ENCODE measurements around the gene FHOD3.

FHOD3 gene

GRCh38 chr18:36769172-36769571 lies 471.7 kb downstream of the FHOD3 start:
- DNase-seq, result no peak

GRCh38 chr18:36769611-36770314 lies 472.2 kb downstream of the FHOD3 start:
- DNase-seq, result no peak

DNA sequence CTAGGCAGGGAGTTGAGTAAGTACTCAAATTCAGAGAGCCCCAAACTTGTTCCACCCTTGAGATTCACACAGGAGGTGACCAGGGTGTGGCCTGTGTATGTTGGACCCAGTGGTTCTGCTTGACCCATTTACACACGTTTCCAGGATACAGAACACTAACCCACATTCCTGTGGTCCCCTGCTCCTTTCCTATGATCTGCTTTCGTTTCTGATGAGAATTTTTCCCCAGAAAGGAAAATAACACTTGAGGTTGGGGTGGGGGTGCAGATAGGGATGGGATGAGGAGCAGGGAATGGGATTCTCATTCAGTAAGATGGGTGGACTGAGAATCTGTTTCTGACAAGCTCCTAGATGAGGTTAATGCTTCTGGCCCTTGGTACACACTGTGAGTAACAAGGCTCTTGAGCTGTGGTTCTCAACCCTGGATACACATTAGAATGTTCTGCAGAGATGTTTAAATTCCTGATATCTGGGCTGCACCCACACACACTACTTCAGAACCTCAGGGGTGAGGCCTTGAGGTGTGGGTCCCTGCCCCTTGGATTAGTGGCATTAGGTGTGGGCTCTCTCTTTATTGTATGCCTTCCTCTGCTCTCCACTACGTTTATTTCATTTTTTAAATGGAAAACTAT lies 472.9 kb downstream of the FHOD3 start:
- DNase-seq, result no peak

- DNase-seq, result no peak
These were observed 473.7 kb downstream of the FHOD3 start for GRCh38 chr18:36771245-36771644.

DNA sequence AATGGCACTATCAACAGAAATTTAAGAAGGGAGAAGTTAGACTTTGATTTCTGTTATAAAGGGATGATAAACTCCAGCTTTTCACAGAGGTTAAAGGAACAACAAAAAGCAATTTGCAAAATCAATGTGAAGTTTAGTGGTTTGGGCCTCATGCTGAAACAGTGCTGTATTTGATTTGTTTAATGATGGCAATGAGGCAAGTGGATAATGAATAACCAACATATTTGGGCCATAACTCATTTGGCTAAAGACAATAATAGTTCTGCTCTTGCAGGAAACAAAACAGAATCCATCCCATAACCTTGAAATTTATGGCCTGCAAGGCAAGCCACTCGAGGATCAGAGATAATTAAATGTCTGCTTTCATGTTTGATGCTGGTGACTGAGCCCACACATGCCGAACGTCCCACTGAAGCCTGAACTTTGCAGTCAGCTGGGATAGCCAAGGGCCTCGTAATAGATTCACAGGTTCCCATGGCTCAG lies 474.8 kb downstream of the FHOD3 start:
- DNase-seq, result no peak

GRCh38 chr18:36775396-36775795 lies 477.9 kb downstream of the FHOD3 start:
- no peak for DNase-seq

GRCh38 chr18:36776650-36777049 lies 479.1 kb downstream of the FHOD3 start:
- DNase-seq, result no peak

GRCh38 chr18:36777566-36777965 lies 480.1 kb downstream of the FHOD3 start:
- DNase-seq, result no peak

- no peak for DNase-seq
These were observed 483.2 kb downstream of the FHOD3 start for GRCh38 chr18:36780748-36781147.

DNA sequence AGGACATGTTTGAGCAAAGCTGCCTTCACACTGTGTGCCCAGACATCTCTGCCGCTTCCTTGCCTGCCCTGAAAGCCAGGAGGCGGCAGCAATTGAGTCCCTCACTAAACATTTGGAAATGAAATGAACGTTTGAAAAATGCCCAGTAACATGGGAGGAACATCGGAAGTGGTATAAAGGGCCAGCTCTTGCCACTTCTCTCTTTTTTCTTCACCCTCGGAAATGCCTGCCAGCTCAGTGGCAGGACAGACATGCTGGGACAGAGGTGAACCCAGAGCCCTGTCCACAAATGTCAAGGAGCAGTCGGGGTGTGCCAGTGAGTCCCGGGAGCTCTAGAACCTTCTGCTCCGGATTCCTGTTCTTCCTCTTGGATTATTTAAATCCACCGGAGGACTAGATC lies 485.2 kb downstream of the FHOD3 start:
- DNase-seq, result no peak

- DNase-seq, result no peak
These were observed 486.3 kb downstream of the FHOD3 start for GRCh38 chr18:36783792-36784191.

GRCh38 chr18:36786686-36787085 lies 489.2 kb downstream of the FHOD3 start:
- DNase-seq, result no peak

DNA sequence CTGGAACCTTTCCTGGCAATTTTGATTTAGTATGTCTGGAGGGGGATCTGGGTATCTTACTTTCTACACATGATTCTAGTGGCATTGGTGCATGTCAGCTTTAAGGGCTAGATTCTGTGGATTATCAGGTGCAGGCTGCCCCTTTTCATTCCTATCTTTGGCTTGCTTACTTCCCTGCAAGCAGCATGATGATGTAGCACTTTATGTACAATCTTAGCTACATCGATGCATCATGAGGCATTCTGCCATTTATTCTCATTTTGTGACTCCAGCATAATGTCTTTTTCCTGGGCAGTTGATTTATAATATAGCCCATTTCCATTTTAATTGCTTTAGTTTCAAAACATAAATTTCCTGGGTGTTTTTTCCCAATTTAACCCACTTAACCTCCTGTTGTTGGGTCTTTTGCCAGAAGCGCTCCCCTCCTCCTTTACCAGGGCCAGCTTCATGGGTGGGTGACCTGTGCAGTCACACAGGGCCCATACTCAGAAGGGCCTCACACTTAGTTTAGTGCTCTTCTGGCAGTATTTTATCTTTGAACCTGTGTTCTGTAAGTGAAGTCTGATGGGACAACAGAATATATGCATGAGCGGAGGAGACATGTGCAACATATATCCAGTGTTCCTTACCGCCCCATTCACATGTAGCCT lies 495.2 kb downstream of the FHOD3 start:
- DNase-seq, result no peak

GRCh38 chr18:36798738-36799473 lies 501.4 kb downstream of the FHOD3 start:
- no peak for DNase-seq

- DNase-seq, result no peak
These were observed 507.6 kb downstream of the FHOD3 start for GRCh38 chr18:36805105-36805504.

DNA sequence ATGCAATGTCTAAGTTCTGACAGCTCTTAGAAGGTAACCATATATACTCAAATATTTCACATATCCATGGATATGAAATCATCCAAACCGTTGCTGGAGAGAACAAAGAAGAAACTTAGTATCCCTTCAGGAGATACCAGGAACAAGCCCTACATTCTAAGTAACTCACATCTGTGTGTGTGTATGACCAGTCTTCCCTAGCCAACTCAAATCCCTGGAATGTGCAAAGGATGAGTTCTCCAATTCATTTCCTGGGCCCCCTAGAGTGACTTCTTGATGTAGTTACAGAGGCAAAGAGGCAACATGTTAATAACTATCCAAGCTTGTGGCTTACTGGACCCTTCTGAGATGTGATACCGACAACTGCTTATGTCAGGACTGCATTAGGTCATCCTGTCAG lies 511.2 kb downstream of the FHOD3 start:
- DNase-seq, result no peak

DNA sequence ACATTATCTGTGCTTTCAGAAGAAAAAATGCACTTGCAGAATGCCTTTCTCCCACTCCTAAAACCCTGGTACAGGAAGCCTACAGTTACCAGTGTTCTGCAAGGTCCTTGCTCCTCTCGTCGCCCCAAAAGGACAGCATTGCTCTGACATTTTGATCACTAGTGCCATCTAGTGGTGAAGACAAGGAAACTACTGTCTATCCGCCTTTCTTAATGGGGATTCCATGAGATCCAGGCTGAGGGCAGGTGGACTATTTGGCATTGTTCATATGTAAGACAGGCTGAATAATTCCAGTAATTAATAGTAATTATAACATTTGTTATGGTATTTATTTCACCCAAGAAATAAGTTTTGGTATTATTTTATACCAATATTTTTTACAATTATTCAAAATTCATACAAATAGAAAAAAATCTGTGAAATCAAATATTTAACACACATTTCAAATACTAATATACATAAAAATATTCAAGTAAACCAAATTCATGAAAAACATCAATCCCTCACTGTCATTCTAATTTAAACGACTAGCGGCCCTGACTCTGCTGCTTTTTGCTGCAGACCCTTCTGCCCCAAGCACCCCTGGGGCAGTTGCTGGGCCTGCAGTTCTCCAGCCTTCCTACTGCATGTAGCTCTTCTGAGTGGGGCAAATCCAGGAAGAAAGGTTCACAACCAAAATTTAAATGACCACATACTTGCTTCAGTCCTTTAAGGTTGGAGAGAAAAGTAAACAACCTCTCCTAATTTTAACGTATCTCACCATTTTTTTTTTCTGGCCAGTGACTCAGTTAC lies 512.3 kb downstream of the FHOD3 start:
- DNase-seq, result peak; percentile 40

GRCh38 chr18:36811430-36811829 lies 513.9 kb downstream of the FHOD3 start:
- no peak for DNase-seq

GRCh38 chr18:36811955-36812354 lies 514.4 kb downstream of the FHOD3 start:
- no peak for DNase-seq

GRCh38 chr18:36812678-36813077 lies 515.2 kb downstream of the FHOD3 start:
- DNase-seq, result no peak

- no peak for DNase-seq
These were observed 515.7 kb downstream of the FHOD3 start for GRCh38 chr18:36813101-36813775.

GRCh38 chr18:36813824-36814223 lies 516.3 kb downstream of the FHOD3 start:
- DNase-seq, result no peak
